Astrocyte (in vitro differentiated cells and primary cell): ENCODE results near the gene CHST15. TPM values are rescaled to one million over a fixed set of nuclear protein-coding genes. Genes with fewer than 3 reads are reported as not detected.

ENCODE experiments used
- DNase-seq: peaks from one replicate; pipeline ENCODE4 v3.0.0-alpha.2; 2010; ENCODE audit warnings: low read depth
- FAIRE-seq: peaks from 2 replicates; lab custom pipeline; 2011; peaks lifted over from hg19 to GRCh38; lab: Jason Lieb, UNC
- H2AFZ ChIP-seq: 2 replicates; pipeline ENCODE4 v1.6.0; 2012; ENCODE audit warnings: low read depth, low read length, inconsistent platforms
- H3K27ac ChIP-seq: 2 replicates; pipeline ENCODE4 v1.5.1; 2011; ENCODE audit warnings: low read depth, low read length, inconsistent platforms
- H3K27me3 ChIP-seq: 2 replicates; pipeline ENCODE4 v1.6.0; 2011; ENCODE audit warnings: low read length, inconsistent platforms; ENCODE audit not compliant: insufficient read depth
- H3K36me3 ChIP-seq: 2 replicates; pipeline ENCODE4 v1.5.1; 2011; ENCODE audit warnings: low read length, inconsistent platforms; ENCODE audit not compliant: insufficient read depth
- H3K4me1 ChIP-seq: 2 replicates; pipeline ENCODE4 v1.5.1; 2011; ENCODE audit warnings: low read length, inconsistent platforms; ENCODE audit not compliant: insufficient read depth
- H3K4me2 ChIP-seq: 2 replicates; pipeline ENCODE4 v1.6.0; 2012; ENCODE audit warnings: low read length, inconsistent platforms
- H3K4me3 ChIP-seq: 2 replicates; pipeline ENCODE4 v1.5.1; 2011; ENCODE audit warnings: low read depth, mild to moderate bottlenecking, low read length, inconsistent platforms; ENCODE audit not compliant: insufficient read depth
- H3K79me2 ChIP-seq: 2 replicates; pipeline ENCODE4 v1.6.0; 2012; ENCODE audit warnings: mild to moderate bottlenecking, low read length, inconsistent platforms; ENCODE audit not compliant: insufficient read depth
- H3K9ac ChIP-seq: 2 replicates; pipeline ENCODE4 v1.6.0; 2012; ENCODE audit warnings: mild to moderate bottlenecking, low read length, inconsistent platforms
- H3K9me3 ChIP-seq: 2 replicates; pipeline ENCODE4 v1.5.1; 2012; ENCODE audit warnings: low read depth, mild to moderate bottlenecking, low read length, inconsistent platforms; ENCODE audit not compliant: insufficient read depth
- H4K20me1 ChIP-seq: 2 replicates; pipeline ENCODE4 v1.6.0; 2012; ENCODE audit warnings: low read length, inconsistent platforms; ENCODE audit not compliant: insufficient read depth
- H3K27ac Mint-ChIP-seq: one replicate; pipeline ENCODE4 v1.8.0; 2021; ENCODE audit warnings: mild to moderate bottlenecking, mixed read lengths; ENCODE audit not compliant: unreplicated experiment
- H3K27me3 Mint-ChIP-seq: one replicate; pipeline ENCODE4 v1.8.0; 2021; ENCODE audit warnings: low read depth, mixed read lengths; ENCODE audit not compliant: unreplicated experiment
- H3K36me3 Mint-ChIP-seq: one replicate; pipeline ENCODE4 v1.8.0; 2021; ENCODE audit warnings: low read depth, mixed read lengths; ENCODE audit not compliant: unreplicated experiment
- H3K4me1 Mint-ChIP-seq: one replicate; pipeline ENCODE4 v1.8.0; 2021; ENCODE audit warnings: low read depth, mixed read lengths; ENCODE audit not compliant: unreplicated experiment
- H3K4me3 Mint-ChIP-seq: one replicate; pipeline ENCODE4 v1.8.0; 2021; ENCODE audit warnings: mild to moderate bottlenecking, moderate library complexity, mixed read lengths; ENCODE audit not compliant: unreplicated experiment
- H3K9me3 Mint-ChIP-seq: one replicate; pipeline ENCODE4 v1.8.0; 2021; ENCODE audit warnings: mild to moderate bottlenecking, mixed read lengths; ENCODE audit not compliant: unreplicated experiment
- EZH2 ChIP-seq: IDR thresholded peaks from 2 replicates; pipeline ENCODE4 v1.6.1; 2012; ENCODE audit warnings: mild to moderate bottlenecking, low read length, inconsistent platforms; ENCODE audit not compliant: insufficient read depth
- total RNA-seq: library from RNA; stranded (reverse); gene quantifications from 2 replicates; pipeline ENCODE4 v1.2.1, GENCODE V29; 2021
- TF ChIP-seq, protein P1 (sequence below): IDR thresholded peaks from 2 replicates; pipeline ENCODE4 v1.5.1; 2011; ENCODE audit warnings: low read depth, mild to moderate bottlenecking, inconsistent platforms, low read length, moderate library complexity; ENCODE audit not compliant: insufficient read depth

The CHST15 gene
- total RNA-seq, 1 donor from 2014 or later = 20.6 TPM

DNA sequence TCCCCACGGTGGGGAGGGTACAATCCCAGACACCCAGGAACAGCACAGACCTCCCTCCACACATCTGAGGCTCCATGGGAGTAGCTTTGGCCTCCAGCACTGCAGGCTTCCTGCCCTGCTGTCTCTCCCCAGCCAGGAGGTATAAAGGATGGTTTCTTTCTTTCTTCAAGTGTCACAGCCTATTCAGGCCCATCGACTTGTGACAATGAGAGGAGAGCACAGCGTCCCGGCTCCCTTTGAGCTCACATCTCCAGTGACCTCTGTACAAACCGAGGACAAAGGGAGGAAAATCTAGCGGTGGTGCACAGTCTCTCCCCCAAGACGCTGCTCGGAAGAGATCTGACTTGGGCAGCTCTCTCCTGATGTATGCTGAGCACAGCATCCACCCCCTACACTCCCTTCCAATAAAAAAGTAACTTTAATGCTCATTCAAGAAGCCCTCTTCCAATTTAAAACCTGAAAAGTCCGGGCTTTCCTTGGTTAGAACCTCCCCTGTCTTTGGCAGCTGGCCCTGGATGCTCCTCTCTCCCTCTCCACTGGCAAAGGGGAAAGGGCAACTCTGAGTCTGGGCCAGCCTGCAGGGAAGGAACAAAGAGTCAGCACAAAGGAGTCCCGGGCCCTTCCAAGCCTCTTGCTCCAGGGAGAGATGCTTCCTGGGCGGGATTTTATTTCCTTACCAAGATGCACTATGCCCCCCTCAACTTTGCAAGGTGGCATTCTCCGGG is 18.0 kb downstream of the CHST15 start:
- Mint-ChIP-seq H3K4me1 (peaks cover 12% of the 10 kb centered on the region), H3K36me3 (no peaks in the 10 kb centered on the region), H3K4me3 (no peak overlapping the region), H3K9me3 (peaks cover 4% of the 10 kb centered on the region), H3K27me3 (peaks cover 23% of the 10 kb centered on the region), H3K27ac (no peak overlapping the region)
- Histone ChIP-seq H3K4me1 (no peaks in the 10 kb centered on the region), H3K27me3 (peaks cover 9% of the 10 kb centered on the region), H3K9me3 (no peaks in the 10 kb centered on the region), H3K4me2 (no peak overlapping the region), H3K27ac (no peak overlapping the region), H3K9ac (no peak overlapping the region), H4K20me1 (peaks cover 66% of the 10 kb centered on the region), H3K79me2 (peaks cover 20% of the 10 kb centered on the region), H3K36me3 (no peaks in the 10 kb centered on the region), H2AFZ (no peak overlapping the region), H3K4me3 (no peak overlapping the region)
- DNase-seq = no peak
- TF ChIP-seq EZH2 = no peak
- TF ChIP-seq, protein P1, sequence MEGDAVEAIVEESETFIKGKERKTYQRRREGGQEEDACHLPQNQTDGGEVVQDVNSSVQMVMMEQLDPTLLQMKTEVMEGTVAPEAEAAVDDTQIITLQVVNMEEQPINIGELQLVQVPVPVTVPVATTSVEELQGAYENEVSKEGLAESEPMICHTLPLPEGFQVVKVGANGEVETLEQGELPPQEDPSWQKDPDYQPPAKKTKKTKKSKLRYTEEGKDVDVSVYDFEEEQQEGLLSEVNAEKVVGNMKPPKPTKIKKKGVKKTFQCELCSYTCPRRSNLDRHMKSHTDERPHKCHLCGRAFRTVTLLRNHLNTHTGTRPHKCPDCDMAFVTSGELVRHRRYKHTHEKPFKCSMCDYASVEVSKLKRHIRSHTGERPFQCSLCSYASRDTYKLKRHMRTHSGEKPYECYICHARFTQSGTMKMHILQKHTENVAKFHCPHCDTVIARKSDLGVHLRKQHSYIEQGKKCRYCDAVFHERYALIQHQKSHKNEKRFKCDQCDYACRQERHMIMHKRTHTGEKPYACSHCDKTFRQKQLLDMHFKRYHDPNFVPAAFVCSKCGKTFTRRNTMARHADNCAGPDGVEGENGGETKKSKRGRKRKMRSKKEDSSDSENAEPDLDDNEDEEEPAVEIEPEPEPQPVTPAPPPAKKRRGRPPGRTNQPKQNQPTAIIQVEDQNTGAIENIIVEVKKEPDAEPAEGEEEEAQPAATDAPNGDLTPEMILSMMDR = no peak
- no peak for FAIRE-seq

DNA sequence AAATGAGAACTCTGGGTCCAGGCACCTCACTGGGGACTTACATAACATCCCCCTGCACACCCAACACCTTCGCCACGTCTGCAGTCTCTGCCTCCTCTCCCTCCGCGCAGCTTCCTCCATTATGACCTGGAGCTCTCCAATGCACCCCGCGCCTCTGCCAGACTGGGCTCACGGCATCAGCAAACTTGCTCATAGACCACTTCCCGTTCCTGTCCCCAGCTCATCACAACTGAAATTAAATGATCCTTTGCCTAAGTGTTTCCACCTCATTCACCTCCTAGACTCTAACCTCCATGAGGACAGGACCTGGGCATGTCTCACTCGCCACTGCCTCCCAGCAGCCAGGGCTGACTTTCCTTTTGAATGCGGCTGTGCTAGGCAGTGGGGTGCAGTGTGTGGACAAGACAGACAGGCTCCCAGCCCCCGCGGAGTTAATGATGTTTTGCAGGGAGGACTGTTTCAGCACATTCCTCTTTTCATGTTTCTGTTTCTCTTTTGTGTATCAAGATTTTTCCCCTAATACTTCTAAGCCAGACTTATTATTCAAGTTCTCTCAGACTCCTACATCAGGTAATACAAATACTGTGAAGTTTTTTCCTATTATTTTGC is 18.8 kb downstream of the CHST15 start:
- H3K27me3 ChIP-seq = peaks cover 9% of the 10 kb centered on the region
- H3K4me2 ChIP-seq = no peak overlapping the region
- peaks cover 4% of the 10 kb centered on the region for H3K9me3 Mint-ChIP-seq
- H3K9ac ChIP-seq = no peak overlapping the region
- no peak overlapping the region for H3K27ac ChIP-seq
- H3K4me3 Mint-ChIP-seq = no peak overlapping the region
- peaks cover 17% of the 10 kb centered on the region for H3K27me3 Mint-ChIP-seq
- H2AFZ ChIP-seq = no peak overlapping the region
- FAIRE-seq (no peak), DNase-seq (no peak)
- peaks cover 13% of the 10 kb centered on the region for H3K4me1 Mint-ChIP-seq
- no peaks in the 10 kb centered on the region for H3K36me3 Mint-ChIP-seq
- H3K27ac Mint-ChIP-seq = no peak overlapping the region
- peaks cover 21% of the 10 kb centered on the region for H3K79me2 ChIP-seq
- TF ChIP-seq, protein P1 = no peak
- no peak for TF ChIP-seq EZH2
- no peaks in the 10 kb centered on the region for H3K4me1 ChIP-seq
- no peaks in the 10 kb centered on the region for H3K9me3 ChIP-seq
- no peaks in the 10 kb centered on the region for H3K36me3 ChIP-seq
- H4K20me1 ChIP-seq = peaks cover 61% of the 10 kb centered on the region
- no peak overlapping the region for H3K4me3 ChIP-seq

DNA sequence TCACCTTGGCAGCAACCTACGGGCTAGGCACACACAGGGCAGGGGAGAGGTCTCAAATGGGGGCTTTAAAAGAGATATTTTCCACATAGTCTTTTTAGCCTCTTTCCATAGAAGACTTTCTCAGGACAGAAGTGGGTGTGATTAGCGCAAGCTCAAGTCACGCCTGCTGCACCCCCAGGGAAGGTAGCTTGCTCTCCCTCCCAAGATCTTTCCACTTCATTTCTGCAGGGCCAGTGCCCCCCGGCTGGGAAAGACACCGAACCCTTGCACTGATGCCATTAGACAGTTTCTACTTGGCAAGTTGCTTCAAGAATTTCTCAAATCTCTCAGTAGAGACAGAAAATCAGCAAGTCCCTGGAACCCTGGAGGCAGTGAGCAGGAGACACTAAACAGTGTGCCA is 19.4 kb downstream of the CHST15 start:
- peaks cover 4% of the 10 kb centered on the region for H3K9me3 Mint-ChIP-seq
- H4K20me1 ChIP-seq = peaks cover 60% of the 10 kb centered on the region
- H3K9ac ChIP-seq = no peak overlapping the region
- TF ChIP-seq EZH2 = no peak
- TF ChIP-seq, protein P1 = no peak
- no peaks in the 10 kb centered on the region for H3K4me1 ChIP-seq
- no peak overlapping the region for H3K4me3 Mint-ChIP-seq
- H3K27me3 ChIP-seq = peaks cover 9% of the 10 kb centered on the region
- peaks cover 17% of the 10 kb centered on the region for H3K27me3 Mint-ChIP-seq
- no peaks in the 10 kb centered on the region for H3K36me3 ChIP-seq
- H2AFZ ChIP-seq = no peak overlapping the region
- H3K79me2 ChIP-seq = peaks cover 19% of the 10 kb centered on the region
- peaks cover 19% of the 10 kb centered on the region for H3K4me1 Mint-ChIP-seq
- H3K4me3 ChIP-seq = no peak overlapping the region
- H3K27ac ChIP-seq = no peak overlapping the region
- no peak overlapping the region for H3K4me2 ChIP-seq
- no peak overlapping the region for H3K27ac Mint-ChIP-seq
- H3K9me3 ChIP-seq = no peaks in the 10 kb centered on the region
- no peak for DNase-seq
- no peak for FAIRE-seq
- H3K36me3 Mint-ChIP-seq = no peaks in the 10 kb centered on the region
